Right lobe of liver (tissue), 4 donors: Measurements from ENCODE around the gene RBMS3.

ENCODE experiments used
- CTCF ChIP-seq, 4 donors: fragments of 200-600 bp in 3 of 4; fragments of 450-650 bp in 1 of 4; IDR thresholded peaks; one replicate each; pipeline versions ENCODE4 v1.5.1 to v1.8.0; 2016 to 2022; ENCODE audit warnings: antibody characterized with exemption in 4 of 4, mild to moderate bottlenecking in 2 of 4
- POLR2A ChIP-seq: fragments of 450-650 bp; IDR thresholded peaks from one replicate; pipeline ENCODE4 v1.6.1; 2017; ENCODE audit warnings: antibody characterized with exemption, mild to moderate bottlenecking
- donor health status: DM: no; HTN: no; CAD: no.
- donor health status: DM: no; HTN: no; CAD: no.
- donor health status: DM: no; HTN: yes; CAD: no.

- TF ChIP-seq CTCF (IDR thresholded peaks at IDR 0.05) (no peak), POLR2A (no peak)
Observed at GRCh38 chr3:29789686-29790085, 508.8 kb downstream of the RBMS3 start.
